IPS-NIHi7 (cell line): ENCODE results near the gene CYP27C1.
A peak's percentile ranks its signal among the peaks of the same experiment; 100 is the strongest.
"Not testable (repeated sequence)": the region's sequence is repeated elsewhere in the genome, so short reads cannot be mapped to it uniquely, and the experiment has no call there.

Source experiments
- DNase-seq: peaks from one replicate; pipeline ENCODE4 v3.0.0; 2012; ENCODE audit warnings: mixed read lengths; ENCODE audit errors: extremely low spot score

CYP27C1 gene

DNA sequence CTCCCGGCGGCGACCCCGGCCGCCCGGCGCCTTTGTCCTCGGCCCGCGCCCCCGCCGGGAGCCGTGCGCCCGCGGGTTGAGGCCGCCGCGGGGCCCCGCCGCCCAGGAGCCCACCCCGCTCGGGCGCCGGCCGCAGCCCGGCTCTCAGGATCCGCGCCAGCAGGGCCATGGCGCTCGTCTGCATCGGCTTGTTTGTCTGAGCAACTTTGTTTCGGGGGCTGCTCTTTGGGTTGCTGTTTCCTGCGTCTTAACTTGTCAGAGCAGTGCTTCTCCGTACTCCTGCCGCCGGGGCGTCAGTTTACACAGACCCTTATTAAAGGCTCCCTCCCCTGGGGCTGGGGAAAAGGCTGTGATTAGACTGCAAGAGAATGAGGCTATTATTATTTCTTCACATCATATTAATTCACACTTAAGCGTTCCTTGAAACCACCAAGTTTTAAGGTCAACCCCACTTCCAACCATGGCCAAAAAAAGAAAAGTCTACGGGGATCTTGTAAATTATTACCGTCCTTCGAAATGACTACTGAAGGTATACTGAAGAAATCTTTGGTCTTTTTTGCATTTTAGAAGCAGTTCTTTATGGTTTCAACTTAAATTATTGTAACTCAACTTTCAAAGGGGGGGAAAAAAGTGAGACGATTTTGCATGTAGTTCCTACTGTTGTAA is at the start of gene CYP27C1:
TSS of gene CYP27C1 (minus strand) at position 198 of the 666 bp plus-strand sequence. CDS start at position 169, 29 bp downstream.
- DNase-seq = peak; percentile 42

DNA sequence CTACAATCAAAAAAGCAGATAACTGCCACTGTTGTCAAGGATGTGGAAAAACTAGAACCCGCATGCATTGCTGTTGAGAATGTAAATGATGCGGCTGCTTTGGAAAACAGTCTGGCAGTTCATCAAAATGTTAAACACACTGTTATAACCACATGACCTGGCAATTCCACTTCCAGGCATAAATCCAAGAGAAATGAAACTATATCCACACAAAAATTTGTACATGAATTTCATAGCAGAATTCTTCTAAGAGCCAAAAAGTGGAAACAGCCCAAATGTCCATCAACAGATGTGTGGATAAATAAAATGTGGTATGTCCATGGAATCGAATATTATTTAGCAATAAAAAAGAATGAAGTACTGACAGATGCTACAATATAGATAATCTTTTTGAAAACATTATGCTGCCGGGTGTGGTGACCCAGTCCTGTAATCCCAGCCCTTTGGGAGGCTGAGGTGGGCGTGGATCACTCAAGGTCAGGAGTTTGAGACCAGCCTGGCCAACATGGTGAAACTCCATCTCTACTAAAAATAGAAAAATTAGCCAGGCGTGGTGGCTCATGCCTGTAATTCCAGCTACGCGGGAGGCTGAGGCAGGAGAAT is 41.8 kb upstream of the CYP27C1 start:
- no peak for DNase-seq

- DNase-seq = no peak
Observed at GRCh38 chr2:127259355-127259754, 39.3 kb upstream of the CYP27C1 start.

DNA sequence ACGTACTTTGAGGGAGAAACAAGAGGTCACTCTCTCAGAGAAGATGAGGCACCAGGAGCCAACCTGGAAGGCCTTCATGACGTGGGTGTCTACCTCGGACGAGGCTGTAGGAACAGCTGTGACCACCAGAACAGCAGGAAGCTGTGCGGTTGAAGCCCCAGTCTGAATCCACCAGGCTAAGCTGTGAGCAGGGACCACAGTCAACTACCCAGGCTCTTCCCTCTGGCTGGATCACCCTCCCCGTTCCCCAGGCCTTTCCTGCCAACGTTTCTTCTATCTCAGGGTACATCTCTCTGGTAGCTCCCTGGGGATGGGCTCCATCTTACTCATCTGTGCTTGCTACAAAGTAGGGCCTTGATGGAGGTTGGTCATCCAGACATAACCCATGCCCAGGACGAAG is 36.8 kb upstream of the CYP27C1 start:
- no peak for DNase-seq

GRCh38 chr2:127256381-127256780 is 36.3 kb upstream of the CYP27C1 start:
- no peak for DNase-seq

GRCh38 chr2:127255721-127256120 is 35.6 kb upstream of the CYP27C1 start:
- no peak for DNase-seq

- no peak for DNase-seq
Observed at GRCh38 chr2:127255146-127255545, 35.0 kb upstream of the CYP27C1 start.

DNA sequence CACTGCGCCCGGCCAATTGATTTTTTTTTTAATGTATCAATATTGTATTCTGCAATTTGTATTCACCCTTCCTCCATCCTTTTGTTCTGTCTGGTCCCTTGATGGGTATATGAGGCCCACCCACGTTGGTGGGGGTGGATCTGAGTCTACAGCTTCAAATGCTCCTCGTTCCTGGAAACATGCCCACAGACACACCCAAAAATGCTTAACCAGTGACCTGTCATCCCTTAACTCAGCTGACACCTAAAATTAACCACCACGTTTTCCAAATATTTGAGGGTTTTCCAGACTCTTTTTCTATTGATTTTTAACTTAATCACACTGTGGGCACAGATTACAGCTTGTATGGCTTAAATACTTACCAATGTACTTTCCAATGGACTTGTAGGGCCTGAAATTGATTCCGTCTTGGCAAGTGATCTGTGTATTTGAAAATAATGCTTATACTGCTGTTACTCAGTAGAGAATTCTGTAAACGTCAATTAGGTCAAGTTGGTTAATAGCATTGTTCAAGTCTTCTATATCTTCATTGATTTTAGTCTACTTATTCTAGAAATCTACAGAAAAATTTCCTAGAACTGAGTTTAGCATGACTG is 34.4 kb upstream of the CYP27C1 start:
- DNase-seq = no peak

DNA sequence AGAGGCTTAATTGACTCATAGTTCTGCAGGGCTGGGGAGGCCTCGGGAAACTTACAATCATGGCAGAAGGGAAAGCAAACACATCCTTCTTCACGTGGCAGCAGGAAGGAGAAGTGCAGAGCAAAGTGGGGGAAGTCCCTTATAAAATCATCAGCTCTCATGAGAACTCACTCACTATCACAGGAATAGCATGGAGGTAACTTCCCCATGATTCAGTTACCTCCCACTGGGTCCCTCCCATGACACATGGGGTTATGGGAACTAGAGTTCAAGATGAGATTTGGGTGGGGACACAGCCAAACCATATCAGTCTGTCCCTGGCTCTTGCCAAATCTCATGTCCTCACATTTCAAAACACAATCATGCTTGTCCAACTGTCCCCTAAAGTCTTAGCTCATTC is 21.1 kb upstream of the CYP27C1 start:
- not testable (repeated sequence) for DNase-seq

GRCh38 chr2:127239395-127239794 is 19.3 kb upstream of the CYP27C1 start:
- DNase-seq = no peak

- not testable (repeated sequence) for DNase-seq
Observed at GRCh38 chr2:127237768-127238167, 17.7 kb upstream of the CYP27C1 start.

DNA sequence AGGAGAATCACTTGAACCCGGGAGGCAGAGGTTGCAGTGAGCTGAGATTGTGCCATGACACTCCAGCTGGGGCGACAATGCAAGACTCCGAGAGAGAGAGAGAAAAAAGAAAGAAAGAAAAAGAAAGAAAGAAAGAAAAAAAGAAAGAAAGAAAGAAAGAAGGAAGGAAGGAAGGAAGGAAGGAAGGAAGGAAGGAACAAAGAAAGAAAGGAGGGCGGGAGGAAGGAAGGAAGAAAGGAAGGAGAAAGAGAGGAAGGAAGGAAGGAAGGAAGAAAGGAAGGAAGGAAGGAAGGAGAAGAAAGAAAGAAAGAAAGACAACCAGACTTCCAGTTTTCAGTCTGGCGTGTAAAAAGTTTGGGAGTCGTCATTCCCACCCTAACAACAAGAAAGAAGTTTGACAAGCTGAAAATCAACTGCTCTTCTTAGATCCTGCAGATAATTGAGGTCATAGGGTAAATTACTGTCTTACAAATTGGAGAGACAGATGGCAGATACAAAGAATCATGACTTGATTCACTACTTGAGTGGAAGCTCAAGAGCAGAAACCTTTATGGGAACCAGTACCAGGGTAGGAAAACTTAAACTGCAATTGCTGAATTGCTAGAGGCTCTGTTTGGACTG is 15.1 kb upstream of the CYP27C1 start:
- no peak for DNase-seq

DNA sequence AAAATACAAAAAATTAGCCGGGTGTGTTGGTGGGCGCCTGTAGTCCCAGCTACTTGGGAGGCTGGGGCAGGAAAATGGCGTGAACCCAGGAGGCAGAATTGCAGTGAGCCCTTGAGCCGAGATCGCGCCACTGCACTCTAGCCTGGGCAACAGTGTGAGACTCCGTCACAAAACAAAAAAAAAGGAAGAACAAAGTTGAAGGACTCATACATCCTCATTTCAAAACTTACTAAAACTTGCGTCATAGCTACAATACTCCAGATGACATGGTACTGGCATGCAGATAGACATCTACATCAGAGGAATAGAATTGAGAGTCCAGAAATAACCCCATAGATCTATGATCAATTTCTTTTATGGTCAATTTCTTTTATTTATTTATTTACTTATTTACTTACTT is 13.6 kb upstream of the CYP27C1 start:
- DNase-seq = no peak

DNA sequence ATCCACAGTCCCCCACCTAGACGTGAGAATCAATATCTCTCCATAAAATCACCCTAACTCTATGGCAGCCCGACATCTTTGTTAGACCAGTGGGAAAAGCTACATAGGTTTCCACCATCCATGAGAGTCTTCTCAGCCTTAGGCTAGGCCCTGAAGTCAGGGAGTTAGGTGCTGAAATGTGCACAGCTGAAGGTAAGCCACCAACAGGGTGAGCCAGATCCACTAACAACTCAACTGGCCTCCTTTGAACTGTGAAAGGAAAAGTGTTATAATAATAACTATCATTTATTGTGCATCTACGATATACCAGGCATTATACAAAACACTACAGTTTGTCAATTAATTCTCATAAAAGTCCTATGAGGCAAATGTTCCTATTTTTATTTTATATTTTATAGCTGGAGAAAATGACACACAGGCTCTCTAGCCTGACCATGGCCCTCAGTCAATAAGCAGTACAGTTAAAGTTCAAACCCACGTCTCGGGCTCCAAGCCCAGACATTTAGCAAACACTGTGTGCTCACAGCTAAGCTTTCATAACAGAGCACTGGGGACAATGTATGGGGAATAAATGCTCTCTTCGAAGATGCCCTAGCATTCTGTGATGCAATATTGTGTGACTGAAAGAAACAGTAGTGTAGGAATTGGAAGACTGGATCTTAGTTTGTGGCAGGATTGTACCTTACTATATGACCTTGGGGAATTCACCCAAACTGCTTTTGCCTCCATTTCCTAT is 11.2 kb upstream of the CYP27C1 start:
- no peak for DNase-seq

GRCh38 chr2:127229555-127229954 is 9.5 kb upstream of the CYP27C1 start:
- DNase-seq = no peak

GRCh38 chr2:127228102-127228501 is 8.0 kb upstream of the CYP27C1 start:
- no peak for DNase-seq

GRCh38 chr2:127227264-127227660 is 7.2 kb upstream of the CYP27C1 start:
- DNase-seq = not testable (repeated sequence)

DNA sequence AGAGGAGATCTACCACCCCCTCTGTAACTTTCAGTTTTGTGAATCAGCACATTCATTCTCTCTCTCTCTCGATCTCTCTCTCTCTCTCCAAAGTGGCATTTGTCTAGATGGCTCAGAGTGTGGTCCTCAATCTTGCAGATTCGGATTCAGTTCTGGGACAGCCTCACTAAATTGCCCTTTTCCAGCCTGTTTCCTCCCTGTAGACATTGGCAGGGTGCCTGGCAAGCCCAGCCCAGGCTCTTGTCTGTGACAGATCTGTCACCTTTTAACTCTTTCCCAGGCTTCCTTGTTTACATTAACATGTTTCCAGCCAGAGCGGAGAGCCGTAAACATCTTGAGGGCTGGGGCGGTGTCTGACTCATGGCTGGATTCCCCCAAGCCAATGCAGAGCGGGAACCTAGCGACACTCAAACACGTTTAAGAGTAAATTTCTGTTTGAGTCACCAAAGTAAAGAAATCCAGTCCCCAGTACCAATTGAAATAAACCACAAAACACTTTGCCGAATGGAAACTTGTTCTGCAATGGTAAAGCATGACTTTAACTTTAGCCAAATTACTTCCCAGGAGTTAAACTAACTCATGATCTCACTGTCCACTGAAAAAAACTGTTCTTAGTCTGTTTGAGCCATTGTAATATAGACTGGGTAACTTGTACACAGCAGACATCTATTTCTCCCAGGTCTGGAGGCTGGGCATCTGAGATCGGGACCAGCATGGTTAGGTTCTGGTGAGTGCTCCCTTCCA is 6.6 kb upstream of the CYP27C1 start:
- peak; percentile 62 for DNase-seq

- DNase-seq = no peak
Observed at GRCh38 chr2:127226132-127226519, 6.0 kb upstream of the CYP27C1 start.

DNA sequence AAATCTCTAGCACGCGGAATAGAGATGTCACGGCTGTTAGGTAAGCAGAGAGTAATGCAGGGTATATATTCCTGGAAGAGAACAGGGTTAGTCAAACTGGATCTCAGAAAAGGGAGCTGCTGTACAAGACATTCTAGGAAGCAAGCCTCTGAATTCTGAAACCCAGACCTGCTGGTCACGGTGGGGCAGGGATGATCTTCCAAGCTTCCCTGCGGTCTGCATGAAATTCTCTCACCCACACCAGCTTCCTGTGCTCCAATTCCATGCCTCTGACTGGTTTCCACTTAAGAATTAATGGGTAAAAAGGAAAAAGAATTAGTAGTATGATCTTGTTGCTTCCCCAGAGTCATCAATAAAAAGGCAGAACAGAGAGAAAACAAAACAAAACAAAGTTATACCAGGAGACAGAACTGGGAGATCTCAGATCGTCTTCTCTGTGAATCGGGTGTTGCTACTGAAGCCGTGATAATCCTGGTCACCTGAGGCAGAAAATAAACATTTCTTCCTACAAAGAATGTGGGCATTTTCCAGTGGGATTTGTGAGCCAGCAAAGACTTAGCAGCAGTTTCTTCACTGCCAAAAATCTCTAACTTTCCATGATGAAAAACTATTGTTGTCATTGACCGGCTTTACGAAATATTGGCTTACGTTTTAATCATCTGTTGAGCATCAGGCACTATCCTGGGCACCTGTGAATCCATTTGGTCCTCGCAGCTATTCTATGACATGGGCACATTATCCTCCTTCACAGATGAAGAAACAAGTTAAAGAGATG is 5.3 kb upstream of the CYP27C1 start:
- DNase-seq = no peak

GRCh38 chr2:127224135-127224534 is 4.0 kb upstream of the CYP27C1 start:
- DNase-seq = not testable (repeated sequence)
